SU-DHL-6 (cell line): ENCODE measurements around the gene MCAT.

Experiments used
- CTCF ChIP-seq: fragments of 200-600 bp; sonication (generic); IDR thresholded peaks from one replicate; pipeline ENCODE4 v1.5.1; 2017; ENCODE audit warnings: antibody characterized with exemption, mild to moderate bottlenecking, low read length, moderate library complexity; ENCODE audit not compliant: insufficient read depth, poor library complexity, severe bottlenecking
- EZH2phosphoT487 ChIP-seq: fragments of 200-600 bp; sonication (generic), shearing (Covaris generic); conservative IDR thresholded peaks from 2 replicates; pipeline ENCODE4 v1.6.1; 2018; ENCODE audit warnings: mild to moderate bottlenecking, antibody characterized with exemption, low read length, moderate library complexity, mixed read lengths

GRCh38 chr22:43085658-43086606, 57.3 kb downstream of the MCAT start:
- no peak for TF ChIP-seq EZH2phosphoT487
- no peak for TF ChIP-seq CTCF
